HS-27A (cell line): ENCODE results near the gene NOS1AP.
A peak's percentile ranks its signal among the peaks of the same experiment; 100 is the strongest.

Experiments used
- DNase-seq: peaks from one replicate; pipeline ENCODE4 v3.0.0-alpha.2; 2012; ENCODE audit warnings: low read depth, missing footprints

Gene NOS1AP

DNA sequence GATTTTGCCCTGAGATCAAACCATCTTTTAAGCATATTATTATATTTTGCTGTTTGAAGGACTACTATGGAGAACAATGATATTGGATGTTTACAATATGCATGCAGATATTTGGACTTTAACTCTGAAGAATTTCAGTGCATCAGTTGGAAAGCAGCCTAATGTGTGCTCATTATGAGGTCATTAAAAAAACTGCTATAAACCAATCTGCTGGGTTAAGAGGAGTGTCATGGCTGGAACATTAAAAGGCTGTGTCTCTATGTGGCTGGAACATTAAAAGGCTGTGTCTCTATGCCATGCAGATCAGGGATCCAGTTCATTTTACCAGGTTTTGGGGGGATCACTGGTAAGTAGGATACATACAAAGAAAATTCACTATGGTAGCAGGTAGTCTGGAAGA, 229.5 kb downstream of the NOS1AP start:
- no peak for DNase-seq

DNA sequence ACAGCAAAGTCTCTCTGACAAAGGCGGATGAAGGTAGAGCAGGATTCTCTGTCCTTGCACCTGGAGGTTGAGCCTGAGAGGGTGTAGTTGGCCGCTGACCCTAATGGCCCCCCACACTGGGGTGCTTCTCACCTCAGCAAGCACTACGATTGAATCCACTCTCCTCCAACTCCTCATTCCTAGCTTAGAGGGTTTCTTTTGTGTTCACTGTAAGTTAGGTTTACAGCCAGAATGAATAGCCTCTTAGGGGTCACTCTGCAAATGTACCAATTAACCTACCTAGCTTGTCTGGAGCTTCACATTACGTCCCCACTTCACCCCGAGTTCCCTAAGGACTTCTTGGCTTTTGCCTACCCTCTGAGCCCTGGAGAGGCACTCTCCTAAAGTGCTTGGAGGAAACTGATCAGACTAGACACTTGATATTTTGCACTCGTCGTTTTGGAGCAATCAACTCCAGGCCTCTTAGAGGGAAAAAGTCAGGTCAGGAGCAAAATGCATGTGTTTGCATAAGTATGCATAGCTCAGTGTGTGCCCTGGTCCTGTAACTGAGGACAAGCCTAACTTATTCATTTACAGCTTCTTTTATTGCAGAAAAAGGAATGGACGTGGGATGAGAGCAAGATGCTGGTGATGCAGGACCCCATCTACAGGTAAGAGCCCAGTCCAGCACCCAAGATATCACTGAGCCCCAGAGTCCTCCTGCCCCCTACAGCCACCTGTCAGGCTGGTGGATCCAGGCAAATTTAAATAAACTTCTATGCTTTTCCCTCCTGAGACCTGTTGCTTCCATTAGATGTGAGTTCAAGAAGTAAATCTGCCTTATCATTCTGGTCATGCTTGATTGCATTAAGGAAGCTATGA, 230.8 kb downstream of the NOS1AP start:
- DNase-seq: no peak

DNA sequence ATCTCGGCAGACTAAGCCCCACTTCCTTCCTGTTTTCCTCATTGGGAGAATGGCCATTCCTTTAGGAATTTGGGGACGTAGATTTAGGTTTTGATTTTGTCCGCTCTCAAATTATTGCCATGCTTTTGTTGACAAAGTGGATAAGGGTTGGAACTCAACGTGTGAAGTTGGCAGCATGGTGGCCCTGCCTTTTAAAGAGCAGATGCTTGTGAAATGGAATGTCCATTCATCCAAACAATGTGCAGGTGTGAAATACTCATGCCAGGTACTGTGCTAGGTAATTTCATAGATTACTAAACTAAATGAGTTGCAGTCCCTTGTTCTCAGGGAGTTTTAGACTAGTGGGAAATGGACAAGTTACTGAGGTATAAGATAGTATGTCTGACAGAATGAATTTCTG, 232.2 kb downstream of the NOS1AP start:
- no peak for DNase-seq

DNA sequence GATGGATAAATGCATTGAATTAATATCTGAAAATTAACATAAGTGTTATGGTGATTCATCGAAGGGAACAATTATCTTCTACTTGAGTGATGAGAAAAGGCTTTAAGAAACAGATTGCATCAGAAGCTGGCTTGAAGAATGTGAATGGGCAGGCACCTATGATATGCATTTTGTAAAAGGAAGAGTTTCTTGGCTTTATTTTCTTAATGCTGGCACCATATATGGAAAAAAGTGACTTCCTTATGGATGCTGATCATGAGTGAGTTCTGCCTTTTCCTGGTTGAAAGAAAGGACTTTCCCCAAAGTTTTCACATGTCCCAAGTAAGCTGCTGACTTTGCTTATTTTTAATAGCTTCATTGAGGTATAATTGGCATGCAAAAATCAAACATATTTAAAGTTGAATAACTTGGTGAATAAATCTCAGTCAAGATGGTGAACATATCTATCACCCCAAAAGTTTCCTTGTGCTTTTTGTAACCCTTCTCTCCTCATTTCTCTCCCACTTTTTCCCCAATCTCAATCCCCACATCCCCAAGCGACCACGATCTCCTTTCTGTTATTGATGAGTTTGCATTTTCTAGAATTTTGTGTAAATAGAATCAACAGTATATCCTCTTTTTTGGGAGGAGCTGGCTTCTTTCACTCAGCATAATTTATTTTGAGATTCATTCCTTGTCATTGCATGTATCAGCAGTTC, 233.0 kb downstream of the NOS1AP start:
- DNase-seq: no peak

DNA sequence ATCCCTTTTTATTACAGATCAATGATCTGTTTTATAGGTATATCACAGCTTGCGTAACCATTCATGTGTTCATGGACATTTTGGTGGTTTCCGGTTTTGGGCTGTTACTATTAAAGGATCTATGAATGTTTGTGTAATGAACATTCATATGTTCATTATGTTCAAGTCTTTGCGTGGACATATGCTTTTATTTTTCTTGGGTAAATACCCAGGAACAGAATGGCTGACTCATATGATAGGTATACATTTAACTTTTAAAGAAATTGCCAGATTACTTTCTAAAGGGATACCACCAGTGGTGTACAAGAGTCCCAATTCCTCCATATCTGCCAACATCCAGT, 233.5 kb downstream of the NOS1AP start:
- peak; percentile 39 for DNase-seq

DNA sequence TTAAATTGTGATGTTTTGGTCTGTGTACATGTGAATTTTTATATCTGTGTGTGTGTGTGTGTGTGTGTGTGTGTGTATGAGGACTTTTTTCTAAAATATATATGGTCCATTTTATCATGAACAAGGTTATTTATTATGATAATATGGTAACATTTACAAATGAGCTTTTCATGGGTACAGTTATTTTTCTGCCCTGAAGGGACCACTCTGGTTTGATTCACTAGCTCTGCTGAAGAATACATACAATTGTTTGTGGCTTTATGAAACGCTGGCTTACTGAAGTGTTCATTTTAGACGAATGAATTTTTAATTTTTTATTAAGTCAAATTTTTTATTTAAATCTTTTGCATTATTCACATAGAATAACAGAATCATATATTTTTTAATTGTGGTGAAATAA, 235.2 kb downstream of the NOS1AP start:
- no peak for DNase-seq

DNA sequence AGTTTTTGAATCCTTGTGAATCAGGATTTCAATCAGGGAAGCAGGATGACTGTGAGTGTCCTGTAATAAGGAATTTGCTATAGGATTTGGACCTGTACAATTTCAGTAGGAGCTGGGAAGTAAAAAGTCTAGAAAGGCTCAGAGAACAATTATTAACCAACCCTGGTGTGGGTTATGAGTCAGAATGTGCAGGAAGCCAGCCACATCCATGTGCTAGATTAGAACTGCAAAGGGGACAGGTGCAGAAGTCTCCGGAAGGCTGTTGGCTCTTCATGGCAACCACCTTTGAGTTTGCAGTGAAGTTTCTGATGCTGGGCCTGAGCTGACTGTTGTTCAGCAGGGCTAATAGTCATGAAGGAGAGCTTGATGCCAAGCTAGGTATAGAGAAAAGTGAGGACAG, 236.5 kb downstream of the NOS1AP start:
- no peak for DNase-seq

DNA sequence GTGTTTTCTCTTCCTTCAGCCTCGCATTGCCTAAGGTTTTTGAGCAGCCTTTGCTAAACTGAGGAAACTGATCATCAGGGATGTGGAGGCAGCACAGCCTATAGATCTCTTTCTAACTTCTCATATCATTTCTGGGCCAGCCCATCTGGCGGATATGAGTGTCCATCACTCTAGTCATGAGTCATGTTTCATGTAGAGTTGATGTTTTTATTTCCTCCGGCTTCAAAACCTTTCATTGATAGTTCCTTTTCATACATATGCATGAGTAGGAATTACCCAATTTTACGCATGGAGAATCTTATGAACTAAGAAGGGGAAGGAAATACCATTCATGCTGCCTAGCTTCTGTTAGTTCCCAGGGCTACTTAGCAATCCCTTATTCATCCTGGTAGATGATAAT, 240.8 kb downstream of the NOS1AP start:
- no peak for DNase-seq

DNA sequence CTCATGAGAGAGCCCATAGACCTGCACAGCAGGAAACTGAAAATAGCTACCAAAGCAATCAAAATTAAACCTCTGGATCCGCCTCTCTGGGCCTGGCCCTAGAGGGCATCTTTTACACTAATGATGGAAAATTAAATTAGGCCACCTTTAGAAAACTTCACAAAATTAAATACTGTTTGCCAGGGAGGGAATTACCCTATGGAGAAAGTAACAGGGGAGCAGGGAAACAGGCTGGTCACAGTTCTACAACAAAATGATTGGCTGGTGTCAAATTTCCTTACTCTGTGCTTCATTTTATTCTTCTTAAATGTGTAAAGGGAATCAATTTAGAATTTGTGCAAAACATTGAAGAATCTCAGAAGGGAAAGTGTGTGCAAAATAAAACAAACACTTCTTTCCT, 244.7 kb downstream of the NOS1AP start:
- no peak for DNase-seq

DNA sequence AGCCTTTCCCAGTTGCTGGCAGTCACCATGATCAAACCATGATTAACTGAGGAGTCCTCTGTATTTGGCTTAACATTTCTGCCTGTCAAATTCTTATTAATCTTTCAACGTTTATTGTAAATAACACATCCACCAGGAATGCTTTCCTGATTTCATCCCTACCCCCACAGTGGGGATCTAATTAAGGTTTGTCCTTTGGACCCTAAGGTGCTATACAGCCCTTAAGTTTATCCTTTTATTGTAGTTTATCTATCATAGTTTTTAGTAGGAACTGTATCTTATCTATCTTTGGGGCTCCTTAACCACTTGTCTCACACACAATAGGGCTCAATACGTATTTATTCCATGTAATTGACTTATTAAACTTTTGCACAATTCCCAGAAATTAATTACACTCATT, 246.2 kb downstream of the NOS1AP start:
- DNase-seq: no peak

DNA sequence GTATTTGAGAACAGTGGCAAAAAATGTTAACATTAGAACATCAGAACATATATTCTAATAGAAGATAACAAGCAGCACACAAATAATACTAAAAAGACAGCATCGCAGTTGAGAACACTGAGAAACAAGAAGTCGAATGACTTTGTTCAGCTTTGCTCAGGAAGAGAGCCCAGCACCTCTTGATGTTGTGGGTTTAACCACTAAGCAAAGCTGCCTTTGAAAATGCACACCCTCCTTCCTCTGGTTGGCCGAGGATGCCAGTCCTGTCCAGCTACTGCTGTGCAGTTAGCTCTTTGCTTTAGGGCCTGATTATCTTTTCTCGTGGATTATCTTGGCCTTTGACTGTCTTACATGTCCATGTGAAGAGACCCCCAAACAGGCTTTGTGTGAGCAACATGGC, 246.7 kb downstream of the NOS1AP start:
- no peak for DNase-seq

DNA sequence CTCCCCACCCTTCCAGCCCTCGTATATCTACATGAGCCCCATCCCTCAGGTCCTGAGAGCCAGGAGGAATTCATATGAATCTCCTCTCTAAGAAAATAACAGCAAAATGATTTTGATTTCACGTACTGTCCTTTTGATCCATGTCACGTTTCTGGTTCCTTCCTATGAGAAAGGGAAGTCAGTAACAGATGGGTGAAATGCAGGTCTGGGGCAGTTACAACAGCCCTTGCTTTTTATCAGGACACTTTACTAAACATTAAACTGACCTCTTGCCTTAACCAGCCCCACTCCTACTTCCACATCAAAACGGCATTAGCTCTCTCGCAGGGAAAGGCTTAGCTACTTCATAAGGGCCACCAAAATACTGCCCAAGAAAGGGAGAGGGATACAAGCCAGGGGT, 248.1 kb downstream of the NOS1AP start:
- no peak for DNase-seq

DNA sequence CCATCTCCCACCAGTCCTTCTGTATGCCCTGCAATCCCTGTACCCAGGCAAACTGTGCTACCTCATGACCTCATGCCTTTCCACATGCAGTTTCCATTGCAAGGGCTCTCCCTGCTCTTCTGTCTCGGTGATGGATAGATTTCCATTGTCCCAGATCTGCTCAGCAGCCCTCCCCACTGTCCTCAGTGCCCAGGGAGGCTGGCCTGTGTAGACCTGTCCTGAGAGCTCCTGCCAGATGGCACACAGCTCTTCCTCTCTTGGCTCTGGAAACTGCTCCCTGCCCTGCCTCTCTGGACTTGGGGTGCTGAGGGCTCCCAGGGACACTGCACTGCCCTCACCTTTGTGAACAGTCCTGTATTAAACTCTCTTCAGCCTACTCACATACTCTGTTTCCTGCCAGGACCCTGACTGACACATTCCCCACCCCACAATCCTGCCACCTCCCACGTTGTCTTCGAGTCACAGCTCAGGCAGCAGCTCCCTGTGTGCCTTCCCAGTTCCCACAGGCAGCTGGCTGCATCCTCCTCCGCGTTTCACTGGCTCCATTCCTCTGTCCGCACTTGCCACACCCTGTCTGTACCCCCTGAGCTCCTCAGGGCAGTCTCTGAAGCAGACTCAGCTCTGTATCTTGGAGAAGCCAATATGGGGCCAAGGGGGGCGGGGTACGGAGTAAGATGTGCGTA, 250.1 kb downstream of the NOS1AP start:
- no peak for DNase-seq

DNA sequence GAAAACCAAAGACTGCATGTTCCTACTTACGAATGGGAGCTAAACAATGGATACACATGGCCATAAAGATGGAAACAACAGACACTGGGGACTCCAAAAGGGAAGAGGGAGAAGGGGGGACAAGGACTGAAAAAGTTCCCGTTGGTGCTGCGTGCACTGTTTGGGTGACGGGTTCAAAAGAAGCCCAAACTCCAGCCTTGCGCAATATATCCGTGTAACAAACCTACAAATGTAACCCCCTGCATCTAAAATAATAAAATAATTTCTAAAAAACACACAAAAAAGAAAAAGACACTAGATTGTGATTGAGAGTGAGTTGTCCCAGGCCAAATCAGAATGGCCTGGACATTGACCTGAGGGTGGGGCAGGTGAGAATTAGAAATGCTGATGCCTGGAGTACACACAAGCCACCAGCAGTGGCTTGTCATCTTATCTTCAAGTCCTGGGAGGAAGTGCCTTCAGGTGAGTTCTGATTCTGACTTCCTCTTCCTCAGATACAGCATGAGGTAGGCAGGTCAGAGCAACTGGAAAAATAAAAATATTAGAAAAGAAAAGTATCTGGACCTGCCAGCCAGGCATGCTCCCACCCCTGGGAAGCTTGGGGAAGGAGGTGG, 252.4 kb downstream of the NOS1AP start:
- DNase-seq: no peak

DNA sequence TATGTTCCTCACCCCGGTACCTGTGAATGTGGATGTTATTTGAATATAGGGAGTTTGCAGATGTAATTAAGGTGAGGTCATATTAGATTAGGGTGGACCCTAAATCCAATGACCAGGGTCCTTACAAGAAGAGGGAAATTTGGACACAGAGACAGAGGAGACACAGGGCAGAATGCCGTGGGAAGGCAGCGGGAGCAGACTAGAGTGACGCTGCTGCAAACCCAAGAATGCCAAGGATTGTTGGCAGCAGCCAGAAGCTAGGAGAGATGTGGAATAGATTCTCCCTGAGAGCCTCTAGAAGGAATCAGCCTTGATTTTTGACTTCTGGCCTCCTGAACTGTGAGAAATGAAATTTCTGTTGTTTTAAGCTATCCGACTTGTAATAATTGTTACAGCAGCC, 253.5 kb downstream of the NOS1AP start:
- DNase-seq: no peak

DNA sequence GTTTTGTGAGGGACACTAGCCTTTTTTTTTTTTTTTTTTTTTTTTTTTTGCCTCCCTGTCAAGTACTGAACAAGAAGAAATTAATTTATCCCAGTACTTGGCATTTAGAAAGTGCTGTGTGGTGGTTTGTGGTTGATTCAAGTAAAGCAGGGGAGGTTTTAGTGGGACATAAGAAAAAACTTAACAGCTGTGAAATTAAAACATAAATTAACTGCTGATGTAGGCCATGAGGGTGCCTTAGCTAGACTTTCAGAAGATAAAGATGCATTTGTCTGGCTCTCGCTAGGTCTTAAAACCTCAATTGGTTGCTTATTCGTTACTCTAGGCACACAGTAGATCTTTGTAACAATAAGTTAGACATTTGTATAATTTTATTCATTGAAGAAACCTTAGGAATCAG, 254.9 kb downstream of the NOS1AP start:
- DNase-seq: no peak

DNA sequence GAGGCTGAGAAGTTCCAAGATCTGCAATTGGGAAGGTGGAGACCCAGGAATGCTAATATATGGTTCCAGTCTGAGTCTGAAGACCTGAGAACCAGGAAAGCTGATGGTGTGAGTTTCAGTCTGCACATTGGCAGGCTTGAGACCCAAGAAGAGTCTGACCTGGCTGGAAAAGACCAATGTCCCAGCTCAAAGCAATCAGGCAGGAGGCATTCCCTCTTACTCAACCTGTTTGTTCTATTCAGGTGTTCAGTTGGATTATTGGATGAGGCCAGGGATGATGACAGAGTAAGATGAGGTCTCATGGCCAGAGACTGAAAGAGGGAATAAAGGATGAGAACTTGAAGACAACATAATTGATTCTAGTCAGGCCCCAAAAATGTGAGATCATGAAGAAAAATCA, 257.1 kb downstream of the NOS1AP start:
- no peak for DNase-seq

DNA sequence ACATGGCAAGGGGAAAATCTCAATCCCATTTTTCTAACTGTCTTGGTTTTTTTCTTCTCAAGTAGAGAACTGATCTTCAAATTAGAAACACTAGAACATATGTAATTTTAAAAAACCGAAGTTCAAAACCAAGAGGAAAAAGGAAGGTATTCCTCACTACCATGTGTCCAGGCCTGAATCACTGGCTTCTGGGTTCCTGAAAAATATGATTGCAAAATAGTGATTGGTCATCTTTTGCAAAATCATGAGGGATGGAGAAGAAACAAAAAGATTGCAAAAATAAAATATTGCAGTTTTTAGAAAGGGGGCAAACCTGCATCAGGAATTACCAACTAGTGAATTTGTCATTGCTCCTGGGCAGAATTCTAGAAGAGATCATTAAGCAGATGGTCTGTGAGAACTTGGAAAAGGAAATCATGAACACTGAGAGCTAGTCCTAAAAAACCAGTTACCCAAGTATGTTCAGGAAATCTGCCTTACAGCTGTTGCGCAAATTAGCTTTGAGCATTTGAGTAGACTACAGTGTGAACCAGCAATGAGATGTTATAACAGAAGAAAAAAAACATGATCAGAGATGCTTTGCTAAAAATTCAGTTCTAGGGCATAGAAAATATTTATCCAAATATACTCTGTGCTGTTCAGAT, 257.8 kb downstream of the NOS1AP start:
- DNase-seq: no peak

DNA sequence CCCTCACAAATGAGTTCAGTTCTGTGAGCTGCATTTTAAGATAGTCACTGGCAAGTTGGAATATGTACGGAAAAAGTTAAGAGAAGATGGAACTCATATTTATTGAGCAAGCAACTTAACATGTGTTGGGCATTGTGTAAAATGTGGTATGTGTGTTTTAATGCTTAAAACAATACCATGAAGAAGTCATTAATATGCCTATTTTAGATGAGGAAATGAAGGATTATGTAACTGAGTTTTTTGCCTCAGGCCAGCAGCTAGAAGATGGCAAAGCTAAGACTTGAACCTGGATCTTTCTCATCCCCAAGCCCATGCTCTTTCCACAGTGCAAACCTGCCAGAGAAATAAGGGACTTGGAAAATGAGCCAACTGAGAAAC, 258.3 kb downstream of the NOS1AP start:
- DNase-seq: no peak

DNA sequence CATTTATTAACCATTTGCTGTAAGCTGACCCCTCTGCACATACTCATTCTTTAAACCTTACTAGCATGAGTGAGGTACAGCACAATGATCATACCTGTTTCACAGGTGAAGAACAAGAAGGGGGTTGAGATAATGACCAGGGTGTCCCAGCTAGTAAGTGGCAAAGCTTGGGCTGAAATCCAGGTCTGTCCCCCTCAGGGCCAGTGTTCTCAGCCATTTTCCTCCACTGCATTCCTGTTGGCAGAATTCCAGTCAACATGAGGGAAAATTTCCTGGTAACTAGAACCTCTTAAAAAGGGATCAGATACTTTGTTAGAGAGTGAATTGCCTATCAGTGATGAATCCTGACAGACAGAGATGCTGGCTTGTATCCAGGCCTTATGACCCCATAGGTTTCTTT, 259.0 kb downstream of the NOS1AP start:
- DNase-seq: no peak

DNA sequence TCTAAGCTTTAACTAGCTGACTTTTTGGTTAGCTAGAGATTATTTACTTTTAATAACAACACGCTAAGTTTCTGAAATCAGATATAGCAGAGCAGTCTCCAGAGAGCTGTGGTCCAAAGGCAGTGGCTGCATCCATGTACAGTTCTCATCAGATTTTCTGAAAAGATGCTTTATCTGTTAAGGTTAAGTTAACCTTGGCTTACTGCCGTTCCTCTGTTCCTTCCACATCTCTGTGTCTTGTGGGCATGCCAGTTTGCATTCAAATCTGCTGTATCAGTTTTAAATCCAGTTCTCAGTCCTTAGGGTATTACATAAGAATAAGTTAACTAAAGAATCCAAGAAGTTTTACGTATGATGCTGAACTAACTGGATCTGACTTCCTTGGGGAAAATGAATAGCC, 260.3 kb downstream of the NOS1AP start:
- DNase-seq: no peak

DNA sequence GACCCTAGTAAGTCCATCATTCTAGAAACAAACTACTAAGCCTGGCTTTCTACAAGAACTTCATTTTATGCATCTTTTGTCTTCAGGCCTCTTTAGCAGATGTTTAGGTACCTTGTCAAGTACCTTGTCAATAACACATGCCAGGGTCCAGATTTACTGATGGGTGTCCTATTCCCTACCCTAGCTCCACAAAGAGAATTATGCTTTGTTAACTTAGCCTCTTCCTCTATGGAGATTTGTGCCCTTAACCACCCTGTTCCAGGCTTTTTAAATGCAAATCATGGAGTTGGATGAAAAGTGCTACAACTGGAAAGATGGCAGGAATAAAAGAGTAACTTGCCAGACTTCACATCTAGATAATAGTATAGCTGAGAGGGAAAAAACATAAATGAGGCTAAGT, 264.5 kb downstream of the NOS1AP start:
- no peak for DNase-seq
